ENCODE results near the gene ADRA2C. TPM values are rescaled to one million over a fixed set of nuclear protein-coding genes. Genes with fewer than 3 reads are reported as not detected.

The ADRA2C gene
- total RNA-seq, 2 donors from 2014 or later: 16.0 to 17.3 TPM

- H3K4me3 ChIP-seq (ENCODE audit: low read length): no peak overlapping the region
- H3K9ac ChIP-seq (ENCODE audit: extremely low read depth, low read length, poor library complexity, severe bottlenecking): no peak overlapping the region
- H3K4me1 Mint-ChIP-seq: no peaks in the 10 kb centered on the region
- no peaks in the 10 kb centered on the region for H3K4me1 ChIP-seq (ENCODE audit: control insufficient read depth, insufficient read depth, low read length)
- no peaks in the 10 kb centered on the region for H3K27me3 ChIP-seq (ENCODE audit: control insufficient read depth, insufficient read depth, low read length, poor library complexity, severe bottlenecking)
- H3K27me3 Mint-ChIP-seq (ENCODE audit: insufficient read depth): peaks cover 10% of the 10 kb centered on the region
- H3K27ac Mint-ChIP-seq: no peak overlapping the region
- H3K36me3 ChIP-seq (ENCODE audit: control insufficient read depth, insufficient read depth, low read length): no peaks in the 10 kb centered on the region
- H3K4me3 Mint-ChIP-seq: no peak overlapping the region
- no peak overlapping the region for H3K27ac ChIP-seq (ENCODE audit: low read depth, low read length)
- TF ChIP-seq CTCF (conservative IDR thresholded peaks at IDR 0.05): no peak
- no peaks in the 10 kb centered on the region for H3K36me3 Mint-ChIP-seq (ENCODE audit: low read depth)
- 87 to 90% methylated on average over 17 to 23 of the region's 23 CpGs for WGBS, 2 experiments (ENCODE audit: insufficient coverage in 1 of 2, insufficient read length in 1 of 2)
- no peaks in the 10 kb centered on the region for H3K9me3 Mint-ChIP-seq
- DNase-seq: no peak
- H3K9me3 ChIP-seq (ENCODE audit: control insufficient read depth, low read length): no peaks in the 10 kb centered on the region
Measured at GRCh38 chr4:3787489-3788365, 21.5 kb downstream of the ADRA2C start.

GRCh38 chr4:3788366-3788660, 22.1 kb downstream of the ADRA2C start:
- no peak for TF ChIP-seq CTCF (conservative IDR thresholded peaks at IDR 0.05)
- H3K9me3 Mint-ChIP-seq: no peaks in the 10 kb centered on the region
- H3K4me1 ChIP-seq (ENCODE audit: control insufficient read depth, insufficient read depth, low read length): no peaks in the 10 kb centered on the region

GRCh38 chr4:3789587-3789986, 23.4 kb downstream of the ADRA2C start:
- Histone ChIP-seq H3K4me3 (ENCODE audit: low read length) (no peak overlapping the region), H3K4me1 (ENCODE audit: control insufficient read depth, insufficient read depth, low read length) (no peaks in the 10 kb centered on the region), H3K36me3 (ENCODE audit: control insufficient read depth, insufficient read depth, low read length) (no peaks in the 10 kb centered on the region), H3K9me3 (ENCODE audit: control insufficient read depth, low read length) (peaks cover 1% of the 10 kb centered on the region), H3K9ac (ENCODE audit: extremely low read depth, low read length, poor library complexity, severe bottlenecking) (no peak overlapping the region), H3K27ac (ENCODE audit: low read depth, low read length) (no peak overlapping the region), H3K27me3 (ENCODE audit: control insufficient read depth, insufficient read depth, low read length, poor library complexity, severe bottlenecking) (no peaks in the 10 kb centered on the region)
- no peak overlapping the region for H3K27ac Mint-ChIP-seq
- no peaks in the 10 kb centered on the region for H3K36me3 Mint-ChIP-seq (ENCODE audit: low read depth)
- no peak for DNase-seq
- no peaks in the 10 kb centered on the region for H3K4me1 Mint-ChIP-seq
- WGBS, 2 experiments (ENCODE audit: insufficient coverage in 1 of 2, insufficient read length in 1 of 2): 79 to 80% methylated on average over 3 to 9 of the region's 9 CpGs
- H3K27me3 Mint-ChIP-seq (ENCODE audit: insufficient read depth): peaks cover 10% of the 10 kb centered on the region
- no peaks in the 10 kb centered on the region for H3K9me3 Mint-ChIP-seq
- no peak overlapping the region for H3K4me3 Mint-ChIP-seq
- TF ChIP-seq CTCF (conservative IDR thresholded peaks at IDR 0.05): no peak

More at GRCh38 chr4:3788366-3788660, 22.1 kb downstream of the ADRA2C start:
- Histone ChIP-seq H3K27ac (ENCODE audit: low read depth, low read length) (no peak overlapping the region), H3K4me3 (ENCODE audit: low read length) (no peak overlapping the region), H3K9me3 (ENCODE audit: control insufficient read depth, low read length) (no peaks in the 10 kb centered on the region), H3K36me3 (ENCODE audit: control insufficient read depth, insufficient read depth, low read length) (no peaks in the 10 kb centered on the region), H3K27me3 (ENCODE audit: control insufficient read depth, insufficient read depth, low read length, poor library complexity, severe bottlenecking) (no peaks in the 10 kb centered on the region), H3K9ac (ENCODE audit: extremely low read depth, low read length, poor library complexity, severe bottlenecking) (no peak overlapping the region)
- H3K27me3 Mint-ChIP-seq (ENCODE audit: insufficient read depth): peaks cover 10% of the 10 kb centered on the region
- no peak overlapping the region for H3K4me3 Mint-ChIP-seq
- no peaks in the 10 kb centered on the region for H3K4me1 Mint-ChIP-seq
- H3K36me3 Mint-ChIP-seq (ENCODE audit: low read depth): no peaks in the 10 kb centered on the region
- no peak for DNase-seq
- H3K27ac Mint-ChIP-seq: no peak overlapping the region
- WGBS, 2 experiments (ENCODE audit: insufficient coverage in 1 of 2, insufficient read length in 1 of 2): 90 to 97% methylated on average over 4 to 13 of the region's 13 CpGs

All from endodermal cell (in vitro differentiated cells).